ENCODE measurements around the gene UBALD2. TPM values are rescaled to one million over a fixed set of nuclear protein-coding genes. Genes with fewer than 3 reads are reported as not detected.

UBALD2 gene
- total and polyA plus RNA-seq, 2 of the 8 experiments (the other 6 are each of a cell fraction or from before 2014, with no cell fraction given): 17.8 to 22.6 TPM

GRCh38 chr17:76307299-76307965 lies 42.3 kb downstream of the UBALD2 start (continued):
- TF ChIP-seq CHD7 (IDR thresholded peaks at IDR 0.05; ENCODE audit: insufficient replicate concordance, low read length) (no peak), YY1 (IDR thresholded peaks at IDR 0.05; ENCODE audit: low read depth, low read length) (no peak), SIN3A (conservative IDR thresholded peaks at IDR 0.05 in 1 of 2, IDR thresholded peaks at IDR 0.05 in 1 of 2; ENCODE audit: low read depth in 1 of 2, low read length in 2 of 2) (no peak)

Data from H1 (cell line).